Trophoblast cell (in vitro differentiated cells and primary cell): ENCODE measurements around the gene ACOT7.

Experiments
- DNase-seq, 2 donors: peaks; one replicate each; pipeline ENCODE4 v3.0.0-alpha.2; 2016
- H2AFZ ChIP-seq: 2 replicates; pipeline ENCODE4 v1.6.1; 2013; ENCODE audit warnings: low read length, moderate library complexity, mild to moderate bottlenecking; ENCODE audit not compliant: insufficient read depth, poor library complexity
- H2AK5ac ChIP-seq: 2 replicates; pipeline ENCODE4 v1.6.1; 2013; ENCODE audit warnings: mild to moderate bottlenecking, low read length
- H2BK120ac ChIP-seq: 2 replicates; pipeline ENCODE4 v1.6.1; 2013; ENCODE audit warnings: low read length, mild to moderate bottlenecking, moderate library complexity; ENCODE audit not compliant: insufficient read depth, poor library complexity
- H2BK12ac ChIP-seq: 2 replicates; pipeline ENCODE4 v1.6.1; 2013; ENCODE audit warnings: mild to moderate bottlenecking, low read length, moderate library complexity
- H2BK5ac ChIP-seq: 2 replicates; pipeline ENCODE4 v1.6.1; 2013; ENCODE audit warnings: low read length, low read depth, moderate library complexity, mild to moderate bottlenecking; ENCODE audit not compliant: poor library complexity
- H3K14ac ChIP-seq: 2 replicates; pipeline ENCODE4 v1.6.1; 2013; ENCODE audit warnings: mild to moderate bottlenecking, low read length
- H3K18ac ChIP-seq: 2 replicates; pipeline ENCODE4 v1.6.1; 2013; ENCODE audit warnings: mild to moderate bottlenecking, low read length
- H3K23ac ChIP-seq: 2 replicates; pipeline ENCODE4 v1.6.1; 2013; ENCODE audit warnings: low read length
- H3K27ac ChIP-seq: 2 replicates; pipeline ENCODE4 v1.5.1; 2013; ENCODE audit warnings: low read depth, mild to moderate bottlenecking, inconsistent platforms, low read length, moderate library complexity
- H3K27me3 ChIP-seq: 2 replicates; pipeline ENCODE4 v1.6.1; 2013; ENCODE audit warnings: inconsistent platforms, mild to moderate bottlenecking, low read length, moderate library complexity; ENCODE audit not compliant: insufficient read depth
- H3K36me3 ChIP-seq, 2 experiments: 1 replicate in 1 of 2; 2 replicates in 1 of 2; pipeline ENCODE4 v1.6.1; 2013; ENCODE audit warnings: low read length in 2 of 2, mild to moderate bottlenecking in 2 of 2, moderate library complexity in 1 of 2; ENCODE audit not compliant: insufficient read depth in 2 of 2, control insufficient read depth in 1 of 2
- H3K4ac ChIP-seq: 2 replicates; pipeline ENCODE4 v1.6.1; 2013; ENCODE audit warnings: low read depth, mild to moderate bottlenecking, low read length, moderate library complexity
- H3K4me1 ChIP-seq, 2 experiments: 1 replicate in 1 of 2; 2 replicates in 1 of 2; pipeline ENCODE4 v1.6.1; 2013; ENCODE audit warnings: low read length in 2 of 2, mild to moderate bottlenecking in 2 of 2, moderate library complexity in 1 of 2; ENCODE audit not compliant: insufficient read depth in 2 of 2, control insufficient read depth in 1 of 2
- H3K4me2 ChIP-seq: 2 replicates; pipeline ENCODE4 v1.6.1; 2013; ENCODE audit warnings: inconsistent platforms, mild to moderate bottlenecking, low read length, moderate library complexity
- H3K4me3 ChIP-seq: 2 replicates; pipeline ENCODE4 v1.5.1; 2013; ENCODE audit warnings: mild to moderate bottlenecking, low read depth, low read length, inconsistent platforms
- H3K79me1 ChIP-seq: one replicate; pipeline ENCODE4 v1.6.1; 2013; ENCODE audit warnings: low read length
- H3K79me2 ChIP-seq: 2 replicates; pipeline ENCODE4 v1.6.1; 2013; ENCODE audit warnings: low read length, mild to moderate bottlenecking; ENCODE audit not compliant: control insufficient read depth, insufficient read depth, poor library complexity
- H3K9ac ChIP-seq: 2 replicates; pipeline ENCODE4 v1.6.1; 2013; ENCODE audit warnings: mild to moderate bottlenecking, low read length
- H3K9me3 ChIP-seq: 2 replicates; pipeline ENCODE4 v1.6.1; 2013; ENCODE audit warnings: low read depth, mild to moderate bottlenecking, control low read depth, inconsistent platforms, low read length; ENCODE audit not compliant: insufficient read depth
- H4K12ac ChIP-seq: 2 replicates; pipeline ENCODE4 v1.6.1; 2013; ENCODE audit warnings: low read depth, mild to moderate bottlenecking, low read length, moderate library complexity
- H4K8ac ChIP-seq: 2 replicates; pipeline ENCODE4 v1.6.1; 2013; ENCODE audit warnings: low read depth, mild to moderate bottlenecking, low read length, moderate library complexity
- H4K91ac ChIP-seq: one replicate; pipeline ENCODE4 v1.6.1; 2013; ENCODE audit warnings: low read depth, mild to moderate bottlenecking, low read length, moderate library complexity
- WGBS: extraction: QIAGEN DNeasy Blood & Tissue Kit; methylation state at CpG from one replicate; pipeline ENCODE4 v1.1.7; 2013; ENCODE audit warnings: missing lambda C conversion rate; ENCODE audit not compliant: insufficient read length, insufficient coverage; ENCODE audit errors: extremely low coverage; 5-methylcytosine and 5-hydroxymethylcytosine counted together

ACOT7 gene

DNA sequence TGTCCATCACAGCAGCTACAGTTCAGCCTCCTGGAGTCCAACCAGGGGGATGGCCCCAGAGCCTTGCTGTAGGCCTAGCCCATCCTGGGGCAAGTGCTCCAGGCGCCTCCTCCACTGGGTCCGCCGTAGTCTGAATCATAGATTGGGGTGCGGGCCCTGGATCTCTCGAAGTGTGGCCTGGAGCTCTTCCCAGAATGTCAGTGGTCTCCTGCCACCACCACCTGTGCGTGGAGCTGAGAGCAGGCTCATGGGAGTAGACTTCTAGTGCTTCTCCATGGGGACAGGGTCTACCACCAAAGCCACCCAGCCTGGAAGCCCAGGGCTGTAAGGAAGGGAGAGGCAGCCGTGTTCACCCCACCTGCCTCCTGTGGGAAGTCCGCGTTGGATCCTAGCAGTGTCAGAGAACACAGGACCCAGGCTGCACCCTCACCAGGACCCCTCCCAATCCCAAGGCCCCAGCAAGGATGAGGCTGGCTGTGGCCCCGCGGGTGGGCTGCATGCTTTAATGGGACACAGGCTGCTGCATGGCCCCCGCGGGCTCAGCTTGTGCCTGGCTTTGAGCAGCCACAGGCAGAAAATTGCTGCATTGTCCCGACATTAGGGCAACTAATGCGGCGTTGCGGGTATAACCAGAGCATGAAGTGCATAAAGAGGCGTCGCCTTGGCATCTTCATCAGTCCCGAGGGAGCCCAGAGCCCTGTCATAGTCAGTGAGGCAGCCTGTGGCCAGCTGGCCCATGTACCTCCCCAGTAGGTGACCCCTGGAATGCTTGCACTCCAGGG lies 150.3 kb downstream of the ACOT7 start:
- Histone ChIP-seq H4K8ac (no peak overlapping the region), H2BK12ac (no peak overlapping the region), H3K79me2 (no peaks in the 10 kb centered on the region), H3K27ac (no peak overlapping the region), H3K9ac (no peak overlapping the region), H3K79me1 (no peaks in the 10 kb centered on the region), H3K36me3 (no peaks in the 10 kb centered on the region), H3K4me1 (peaks cover 0 to 2% of the 10 kb centered on the region in 2 experiments), H4K91ac (no peak overlapping the region), H3K23ac (no peak overlapping the region), H3K4me2 (no peak overlapping the region), H2BK120ac (no peak overlapping the region), H3K27me3 (peaks cover 73% of the 10 kb centered on the region), H3K4ac (no peak overlapping the region), H3K9me3 (peaks cover 8% of the 10 kb centered on the region), H3K18ac (no peak overlapping the region), H2AFZ (no peak overlapping the region), H3K14ac (no peak overlapping the region), H3K4me3 (no peak overlapping the region), H2BK5ac (no peak overlapping the region), H4K12ac (no peak overlapping the region), H2AK5ac (no peak overlapping the region)
- no CpG with 5 or more reads among the region's 20 CpGs for WGBS
- DNase-seq: no peak

DNA sequence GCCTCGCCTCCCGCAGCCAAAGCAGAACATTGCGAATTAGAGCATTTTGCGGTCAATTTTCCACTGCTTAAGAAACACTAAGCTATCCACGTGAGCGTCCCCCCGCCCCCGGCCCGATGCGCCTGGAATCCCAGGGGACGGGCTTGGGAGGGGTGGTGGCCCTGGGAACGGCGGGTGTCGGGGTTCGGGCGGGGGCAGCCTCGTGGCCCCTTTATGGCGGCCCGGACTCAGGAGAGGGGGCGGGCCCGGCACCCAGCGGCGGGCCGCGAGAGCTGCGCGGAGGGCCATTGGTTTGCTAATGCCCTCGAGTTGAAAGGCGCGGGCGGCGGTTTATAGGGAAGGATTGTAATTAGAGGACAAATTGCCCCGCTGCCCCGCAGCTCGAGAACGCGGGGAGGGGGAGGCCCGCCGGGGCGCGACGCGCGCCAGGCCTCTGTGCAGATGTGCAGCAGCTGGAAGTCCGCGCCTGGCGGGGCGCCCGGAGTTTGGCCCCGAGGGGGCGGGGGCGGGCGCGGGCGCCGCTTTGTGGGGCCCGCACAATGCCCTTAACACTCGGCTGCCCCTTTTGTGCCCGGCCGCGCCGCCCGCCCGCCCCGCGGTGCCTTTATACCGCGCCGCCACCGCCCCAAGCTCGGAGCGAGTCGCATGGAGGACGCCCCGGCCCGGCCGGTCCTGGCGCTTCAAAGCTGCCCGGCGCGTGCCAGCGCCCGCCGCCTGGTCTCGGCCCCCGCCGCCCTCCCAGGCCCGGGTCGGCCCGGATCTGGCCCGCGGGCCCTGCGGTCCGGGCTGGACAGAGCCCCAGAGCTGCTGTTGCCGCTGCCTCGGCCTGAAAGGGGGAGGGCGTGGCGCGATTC lies 151.5 kb downstream of the ACOT7 start:
- Histone ChIP-seq H3K9ac (no peak overlapping the region), H3K27me3 (peaks cover 71% of the 10 kb centered on the region), H3K14ac (no peak overlapping the region), H4K8ac (no peak overlapping the region), H3K9me3 (peaks cover 8% of the 10 kb centered on the region), H3K4me2 (no peak overlapping the region), H3K4me1 (peaks cover 0 to 2% of the 10 kb centered on the region in 2 experiments), H2AK5ac (no peak overlapping the region), H3K79me1 (no peaks in the 10 kb centered on the region), H3K4me3 (no peak overlapping the region), H3K36me3 (no peaks in the 10 kb centered on the region), H2BK5ac (no peak overlapping the region), H3K4ac (no peak overlapping the region), H3K23ac (no peak overlapping the region), H4K91ac (no peak overlapping the region), H3K18ac (no peak overlapping the region), H2BK12ac (no peak overlapping the region), H2AFZ (no peak overlapping the region), H4K12ac (no peak overlapping the region), H3K79me2 (no peaks in the 10 kb centered on the region), H2BK120ac (no peak overlapping the region), H3K27ac (no peak overlapping the region)
- no peak for DNase-seq
- WGBS: no CpG with 5 or more reads among the region's 99 CpGs

DNA sequence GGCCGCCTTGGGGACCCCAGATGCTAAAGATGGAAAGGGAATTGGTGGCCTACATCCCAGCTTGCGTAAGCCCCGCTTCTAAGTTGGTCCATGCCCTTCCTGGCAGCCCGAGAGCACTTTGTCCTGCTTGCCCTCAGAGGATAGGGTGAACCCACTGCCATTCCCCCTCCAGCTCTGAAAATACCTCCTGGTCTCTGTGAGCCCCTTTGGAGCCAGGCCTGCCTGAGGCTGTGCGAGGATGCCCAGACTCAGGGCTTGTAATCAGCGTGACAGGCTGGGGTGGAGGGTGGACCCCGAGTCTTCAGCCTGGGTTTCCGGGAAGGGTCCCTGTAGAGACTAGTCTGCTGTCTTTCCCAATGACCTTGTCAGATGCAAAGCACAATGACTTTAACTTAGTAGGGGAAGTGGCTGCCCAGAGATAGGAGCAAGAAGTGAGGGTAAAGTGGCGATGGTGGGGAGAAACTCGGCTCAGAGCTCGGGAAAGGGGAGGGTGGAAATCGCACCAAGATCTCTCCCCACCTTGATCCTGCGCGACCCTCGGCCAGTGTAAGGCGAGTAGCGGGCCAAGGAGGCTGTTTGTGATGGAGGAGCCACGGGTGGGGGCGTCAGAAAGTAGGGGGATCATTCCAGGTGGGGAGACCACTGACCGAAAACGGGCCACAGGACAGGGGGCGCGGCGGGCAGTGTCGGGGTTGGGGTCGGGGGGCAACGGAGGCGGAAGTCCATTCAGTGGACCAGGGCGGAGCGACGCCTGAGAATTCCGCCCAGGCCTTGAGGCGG lies 152.3 kb downstream of the ACOT7 start:
- Histone ChIP-seq H3K4me1 (peaks cover under 1 to 2% of the 10 kb centered on the region in 2 experiments), H3K14ac (no peak overlapping the region), H3K18ac (no peak overlapping the region), H3K4ac (no peak overlapping the region), H3K9me3 (peaks cover 8% of the 10 kb centered on the region), H3K4me2 (no peak overlapping the region), H4K8ac (no peak overlapping the region), H2BK12ac (no peak overlapping the region), H3K79me2 (no peaks in the 10 kb centered on the region), H3K4me3 (no peak overlapping the region), H3K36me3 (no peaks in the 10 kb centered on the region), H3K79me1 (peaks cover 2% of the 10 kb centered on the region), H4K12ac (no peak overlapping the region), H3K23ac (no peak overlapping the region), H2BK120ac (no peak overlapping the region), H2BK5ac (no peak overlapping the region), H2AFZ (no peak overlapping the region), H4K91ac (no peak overlapping the region), H3K27me3 (peaks cover 68% of the 10 kb centered on the region), H3K27ac (no peak overlapping the region), H2AK5ac (no peak overlapping the region), H3K9ac (no peak overlapping the region)
- DNase-seq: no peak
- WGBS: no CpG with 5 or more reads among the region's 33 CpGs

DNA sequence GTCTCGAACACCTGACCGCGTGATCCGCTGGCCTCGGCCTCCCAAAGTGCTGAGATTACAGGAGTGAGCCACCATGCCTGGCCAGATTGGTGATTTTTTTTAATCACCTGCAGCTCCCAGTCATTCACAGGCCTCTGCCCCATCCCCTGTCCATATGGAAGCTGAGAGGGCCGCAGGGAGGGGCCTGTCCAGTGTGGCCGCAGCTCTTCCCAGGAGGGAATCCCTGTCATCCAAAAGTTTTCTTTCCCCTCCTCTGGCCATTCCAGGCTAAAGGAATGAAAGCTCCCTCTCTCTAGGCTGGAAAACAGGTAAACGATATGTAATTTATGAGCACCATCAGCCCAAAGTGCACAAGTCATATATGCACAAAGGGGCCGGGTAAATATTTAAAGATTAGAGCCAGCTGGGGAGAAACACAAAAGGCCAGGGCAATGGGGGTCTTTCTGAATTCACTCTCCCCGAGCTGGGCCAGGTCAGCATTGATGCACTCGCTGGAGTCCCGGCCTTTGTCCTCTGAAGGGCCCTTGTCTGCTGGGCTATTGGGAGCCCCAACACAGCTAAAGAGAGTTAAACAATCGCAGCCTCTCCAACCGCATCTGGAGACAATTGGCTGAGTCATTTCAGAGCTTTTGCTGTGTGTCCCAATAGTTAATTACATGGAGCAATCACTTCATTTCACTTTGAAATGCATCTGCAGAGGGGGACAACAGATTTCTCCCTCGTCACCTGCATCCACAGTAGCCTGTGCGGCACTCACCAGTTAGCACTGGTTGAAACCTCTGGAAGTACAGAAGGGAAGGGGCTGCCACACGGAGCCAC lies 153.4 kb downstream of the ACOT7 start:
- peaks cover 8% of the 10 kb centered on the region for H3K9me3 ChIP-seq
- H3K23ac ChIP-seq: no peak overlapping the region
- H3K27me3 ChIP-seq: peaks cover 56% of the 10 kb centered on the region
- H4K91ac ChIP-seq: no peak overlapping the region
- no peaks in the 10 kb centered on the region for H3K36me3 ChIP-seq
- H3K9ac ChIP-seq: no peak overlapping the region
- no peak overlapping the region for H2AK5ac ChIP-seq
- H3K4ac ChIP-seq: no peak overlapping the region
- no peak overlapping the region for H2BK12ac ChIP-seq
- no peak overlapping the region for H2AFZ ChIP-seq
- no peak overlapping the region for H4K12ac ChIP-seq
- H2BK5ac ChIP-seq: no peak overlapping the region
- H3K4me2 ChIP-seq: no peak overlapping the region
- no peak overlapping the region for H3K18ac ChIP-seq
- no peak overlapping the region for H3K27ac ChIP-seq
- H3K79me2 ChIP-seq: peaks cover 8% of the 10 kb centered on the region
- H2BK120ac ChIP-seq: no peak overlapping the region
- H3K14ac ChIP-seq: no peak overlapping the region
- DNase-seq: no peak
- peaks cover 10% of the 10 kb centered on the region for H3K79me1 ChIP-seq
- no peak overlapping the region for H4K8ac ChIP-seq
- no CpG with 5 or more reads among the region's 17 CpGs for WGBS
- no peak overlapping the region for H3K4me3 ChIP-seq
- H3K4me1 ChIP-seq: peaks cover 0 to 3% of the 10 kb centered on the region in 2 experiments
